Erythroblast (primary cell): ENCODE results near the gene FAR2.

Experiments used
- GATA1 ChIP-seq: IDR thresholded peaks from 2 replicates; pipeline ENCODE4 v1.6.1; 2011; ENCODE audit warnings: low read depth, mild to moderate bottlenecking, control low read depth, low read length, moderate library complexity
- POLR2A ChIP-seq: IDR thresholded peaks from 2 replicates; pipeline ENCODE4 v1.6.1; 2011; ENCODE audit warnings: mild to moderate bottlenecking, low read length

DNA sequence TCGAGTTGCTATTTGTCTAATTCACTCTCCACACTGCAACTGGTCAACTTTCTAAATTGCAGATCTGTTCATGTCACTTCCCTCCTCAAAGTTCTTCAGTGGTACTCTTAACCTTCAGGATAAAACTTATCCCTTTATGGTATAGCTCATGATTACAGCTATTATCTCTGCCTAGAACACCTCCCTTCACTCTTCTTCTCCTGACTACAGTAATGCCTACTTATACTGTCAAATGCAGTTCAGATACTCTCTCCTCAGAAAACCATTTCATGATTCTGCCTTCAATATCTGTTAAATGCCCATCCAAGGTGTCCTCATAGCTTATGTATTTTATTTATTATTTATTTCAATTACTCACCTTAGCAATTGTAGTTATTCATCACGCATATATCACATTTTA, 85.5 kb downstream of the FAR2 start:
- TF ChIP-seq POLR2A (no peak), GATA1 (no peak)
